ENCODE data around the gene ENSA. TPM values are rescaled to one million over a fixed set of nuclear protein-coding genes. Genes with fewer than 3 reads are reported as not detected.

Gene ENSA
- total RNA-seq, 1 donor from 2014 or later: 112 TPM

Small RNAs within 50 kb of the gene (small RNA-seq; reads per million reads assigned to genes)
- gene RF00015 (not detected), gene RF00561 (not detected)

Other genes with a start within 250 kb of the ENSA start
- 22.8 TPM for gene TARS2, start 142.2 kb downstream of the ENSA start, total RNA-seq
- gene ECM1, start 121.5 kb downstream of the ENSA start, total RNA-seq: 0.41 TPM
- gene FALEC, start 113.9 kb downstream of the ENSA start, total RNA-seq: 0.41 TPM
- gene ADAMTSL4, start 80.2 kb downstream of the ENSA start, total RNA-seq: under 0.01 TPM
- gene MCL1, start 50.0 kb downstream of the ENSA start, total RNA-seq: 110 TPM
- 5.3 TPM for gene GOLPH3L, start 67.5 kb upstream of the ENSA start, total RNA-seq
- gene HORMAD1, start 91.3 kb upstream of the ENSA start, total RNA-seq: 0.82 TPM
- 6.9 TPM for gene CTSS, start 136.2 kb upstream of the ENSA start, total RNA-seq
- 6.9 TPM for gene CTSK, start 178.6 kb upstream of the ENSA start, total RNA-seq
- 14.7 TPM for gene ARNT, start 247.0 kb upstream of the ENSA start, total RNA-seq

All from frontal cortex (tissue), 1 donor.